Jurkat, Clone E6-1 (cell line): ENCODE measurements around the gene SOX2.
"Not testable (repeated sequence)": the region's sequence is repeated elsewhere in the genome, so short reads cannot be mapped to it uniquely, and the experiment has no call there.

ENCODE experiments used
- DNase-seq: peaks from one replicate; pipeline ENCODE4 v3.0.0-alpha.2; 2011; ENCODE audit warnings: low read depth, low spot score
- H3K4me3 ChIP-seq: 2 replicates; pipeline ENCODE4 v1.5.1; 2011; ENCODE audit warnings: mild to moderate bottlenecking, low read length, control low read depth, moderate library complexity

The SOX2 gene

GRCh38 chr3:181739628-181740027 is 27.9 kb downstream of the SOX2 start:
- H3K4me3 ChIP-seq: no peak overlapping the region
- no peak for DNase-seq

GRCh38 chr3:181741417-181741816 is 29.7 kb downstream of the SOX2 start:
- H3K4me3 ChIP-seq: no peak overlapping the region
- DNase-seq: no peak

- no peak for DNase-seq
- H3K4me3 ChIP-seq: no peak overlapping the region
These were observed 40.5 kb downstream of the SOX2 start for GRCh38 chr3:181752202-181752671.

GRCh38 chr3:181753391-181753790 is 41.7 kb downstream of the SOX2 start:
- DNase-seq: no peak

DNA sequence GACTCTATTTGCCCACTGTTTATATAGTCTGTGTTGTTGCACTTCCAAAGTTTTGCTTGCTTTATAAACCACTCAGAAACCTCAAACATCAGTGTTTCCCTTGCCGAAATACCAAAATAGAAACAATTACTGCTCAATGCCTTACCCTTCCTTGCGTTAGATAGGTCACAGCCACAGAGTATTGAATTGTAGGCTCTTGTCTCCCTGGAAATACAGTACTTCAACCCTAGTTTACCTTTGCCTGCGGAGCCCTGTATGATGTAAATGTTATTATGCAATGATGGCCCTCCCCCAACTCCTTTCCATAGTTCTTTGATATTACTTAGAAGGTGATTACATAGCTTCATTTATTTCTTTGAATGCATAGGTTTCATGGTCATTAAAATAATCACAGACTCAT is 44.2 kb downstream of the SOX2 start:
- no peak for DNase-seq
- H3K4me3 ChIP-seq: no peak overlapping the region

More at GRCh38 chr3:181753391-181753790, 41.7 kb downstream of the SOX2 start:
- no peak overlapping the region for H3K4me3 ChIP-seq

- no peak for DNase-seq
- H3K4me3 ChIP-seq: no peak overlapping the region
These were observed 45.0 kb downstream of the SOX2 start for GRCh38 chr3:181756645-181757297.

DNA sequence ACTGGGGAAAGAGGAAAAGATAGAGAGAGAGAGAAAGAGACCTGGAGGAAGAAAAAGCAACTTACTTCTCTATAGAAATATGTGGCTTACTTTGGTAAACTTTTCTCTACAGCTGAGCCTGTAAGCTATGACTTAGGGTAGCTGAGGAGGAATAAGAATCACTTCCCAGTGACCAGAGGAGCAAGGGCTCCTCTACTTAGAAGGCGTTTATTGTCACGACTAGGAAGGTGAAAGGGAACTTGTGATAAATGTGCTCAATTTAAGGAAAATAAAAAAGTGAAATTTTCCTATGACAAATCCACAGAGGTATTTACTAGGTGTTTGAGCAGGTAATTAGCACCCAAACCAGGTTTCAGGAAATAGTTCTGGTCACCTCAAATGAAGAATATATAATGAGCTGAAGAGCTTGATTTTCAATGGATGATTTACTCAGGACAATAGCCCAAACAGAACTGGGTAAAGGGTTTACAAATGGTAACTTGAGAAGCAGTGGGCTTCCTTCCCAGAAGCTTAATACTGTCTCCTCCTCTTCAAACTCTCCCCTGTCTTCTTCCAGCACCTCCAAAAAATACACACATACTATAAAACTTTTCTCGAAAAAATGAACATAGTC is 46.1 kb downstream of the SOX2 start:
- no peak for DNase-seq
- no peak overlapping the region for H3K4me3 ChIP-seq

- no peak for DNase-seq
- H3K4me3 ChIP-seq: no peak overlapping the region
These were observed 50.2 kb downstream of the SOX2 start for GRCh38 chr3:181761906-181762305.

GRCh38 chr3:181764033-181764432 is 52.3 kb downstream of the SOX2 start:
- H3K4me3 ChIP-seq, DNase-seq: not testable (repeated sequence)
